ENCODE measurements around the gene PDZD7.

PDZD7 gene

DNA sequence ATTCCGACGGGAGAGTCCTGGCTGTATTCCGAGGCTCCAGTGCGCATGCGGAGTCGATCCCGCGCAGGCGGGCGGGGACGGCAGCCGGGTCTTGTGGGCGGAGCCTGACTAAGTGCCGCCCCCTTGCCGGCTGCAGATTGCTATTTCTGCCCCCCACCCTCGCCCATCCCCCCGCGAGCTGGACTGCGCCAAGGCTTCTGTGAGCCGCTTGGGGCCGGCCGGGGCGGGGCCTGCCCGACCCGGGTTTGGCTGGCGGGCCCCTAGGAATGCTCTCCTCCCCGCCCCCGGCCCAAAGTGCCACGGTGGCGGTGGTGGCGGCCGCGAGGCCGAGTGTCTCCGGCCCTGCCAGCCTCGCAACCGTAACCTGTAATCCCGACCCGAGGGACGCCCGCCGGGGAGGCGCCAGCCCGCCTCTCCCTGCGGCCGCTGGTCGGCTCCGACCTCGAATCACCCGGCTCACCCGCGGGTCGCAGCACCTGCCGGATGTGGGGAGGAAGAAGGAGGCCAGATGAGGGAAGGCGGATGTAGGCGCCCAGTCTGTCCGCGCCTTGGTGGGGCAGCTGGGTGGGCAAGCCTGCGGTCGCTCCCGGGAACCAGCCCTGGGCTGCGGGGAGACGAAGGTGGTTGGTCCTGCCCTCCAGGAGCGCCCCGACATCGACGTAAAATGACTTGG is 30.2 kb upstream of the PDZD7 start:
- DNase-seq: peak; percentile 93

DNA sequence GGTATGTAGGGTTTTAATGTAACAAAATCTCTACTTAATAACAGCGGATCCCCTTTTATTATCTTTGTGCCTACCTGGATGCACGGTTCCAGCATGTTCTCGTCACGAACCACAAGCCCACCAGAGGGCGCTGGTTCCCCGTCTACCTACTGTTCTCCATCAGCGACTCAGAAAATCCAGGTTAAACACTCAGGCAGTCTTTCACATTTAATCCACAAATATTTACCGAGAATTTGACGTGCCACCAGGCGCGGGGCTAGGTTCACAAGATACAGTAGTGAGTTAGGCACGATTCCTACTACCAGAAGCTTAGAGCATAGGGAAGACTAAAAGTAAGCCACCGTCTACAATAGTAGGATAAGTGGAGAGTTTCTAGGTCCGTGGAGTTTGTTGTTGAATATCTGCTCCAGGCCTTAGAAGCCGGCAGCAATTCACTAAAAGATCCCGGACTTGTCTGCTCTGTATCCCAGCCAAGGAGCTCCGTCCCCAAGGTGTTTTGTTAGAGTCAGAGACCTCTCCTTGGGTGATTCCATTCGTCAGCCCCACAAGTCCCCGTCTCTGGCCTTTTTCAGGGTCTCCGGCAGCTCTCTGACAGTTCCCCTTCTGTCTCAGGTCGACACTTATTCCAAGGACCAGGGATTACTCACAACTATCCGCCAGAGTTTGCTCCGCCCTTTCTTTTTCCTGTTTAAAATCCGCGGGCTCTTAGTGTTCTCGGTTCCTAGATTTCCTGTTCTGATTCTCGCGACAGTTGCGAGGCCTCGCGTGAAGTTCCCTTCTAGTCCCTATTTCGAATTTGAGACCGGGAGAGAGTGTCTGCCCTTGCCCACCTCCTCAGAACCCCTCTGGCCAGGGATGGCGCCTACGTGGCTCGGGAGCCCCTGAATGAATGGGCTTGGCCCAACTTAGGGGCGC is 29.4 kb upstream of the PDZD7 start:
- DNase-seq: peak; percentile 93

DNA sequence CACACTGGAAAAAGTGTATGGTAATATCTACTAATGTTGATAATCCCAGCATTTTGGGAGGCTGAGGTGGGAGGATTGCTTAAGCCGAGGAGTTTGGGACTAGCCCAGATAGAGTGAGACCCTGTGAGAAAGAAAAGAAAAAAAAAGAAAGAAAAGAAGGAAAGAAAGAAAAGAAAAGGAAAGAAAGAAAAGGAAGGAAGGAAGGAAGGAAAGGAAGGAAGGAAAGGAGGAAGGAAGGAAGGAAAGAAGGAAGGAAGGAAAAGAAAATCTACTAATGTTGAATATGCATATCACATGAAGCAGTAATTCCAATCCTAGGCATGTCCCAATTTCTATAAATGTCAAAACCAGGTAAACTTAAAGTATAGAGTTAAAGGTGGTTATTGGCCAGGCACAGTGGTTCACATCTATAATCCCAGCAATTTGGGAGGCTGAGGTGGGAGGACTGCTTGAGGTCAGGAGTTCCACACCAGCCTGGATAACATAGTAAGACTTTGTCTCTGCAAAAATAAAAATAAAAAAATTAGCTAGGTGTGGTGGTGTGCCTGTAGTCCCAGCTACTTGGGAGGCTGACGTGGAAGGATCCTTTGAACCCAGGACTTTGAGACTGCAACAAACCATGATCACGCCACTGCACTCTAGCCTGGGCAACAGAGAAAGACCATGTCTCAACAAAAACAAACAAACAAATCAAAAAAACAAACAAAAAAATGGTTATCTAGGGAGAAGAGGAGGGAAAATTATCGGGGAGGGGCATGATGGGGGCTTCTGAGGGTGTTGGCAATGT is 25.6 kb upstream of the PDZD7 start:
- DNase-seq: no peak

DNA sequence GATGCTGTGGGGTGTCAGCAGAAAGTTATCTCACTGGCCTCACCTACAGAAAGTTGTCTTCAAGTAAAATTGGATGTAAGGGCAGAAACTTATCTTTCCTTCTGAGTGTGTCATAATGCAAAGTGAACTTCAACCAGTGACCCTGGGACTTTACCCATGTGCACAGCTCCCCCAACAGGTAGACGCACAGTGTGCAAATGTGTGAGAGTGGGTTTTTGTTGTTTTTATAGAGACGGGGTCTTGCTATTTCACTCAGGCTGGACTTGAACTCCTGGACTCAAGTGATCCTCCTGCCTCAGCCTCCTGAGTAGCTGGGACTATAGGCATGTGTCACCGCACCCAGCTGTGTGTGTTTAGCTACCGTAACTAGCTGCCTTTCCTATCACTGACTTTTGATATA is 24.5 kb upstream of the PDZD7 start:
- no peak for DNase-seq

DNA sequence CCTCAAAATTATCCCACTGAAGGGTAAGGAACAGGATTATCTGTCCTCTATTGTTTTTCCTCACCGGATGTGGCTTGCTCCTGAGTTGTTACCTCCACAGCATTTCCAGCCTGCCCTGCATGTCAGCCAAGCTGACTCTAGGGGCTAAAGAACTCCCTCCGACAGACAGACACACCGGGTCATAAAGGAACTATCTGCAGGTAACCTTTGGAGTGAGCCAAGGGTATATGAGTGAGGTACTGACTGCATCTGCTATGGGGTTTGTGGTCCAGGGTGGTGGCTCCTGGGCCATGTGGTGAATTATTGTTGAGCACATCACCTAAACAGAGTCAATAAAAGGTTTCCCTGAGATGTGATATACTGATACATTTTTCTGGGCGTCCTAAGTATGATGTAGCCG is 23.9 kb upstream of the PDZD7 start:
- DNase-seq: no peak

DNA sequence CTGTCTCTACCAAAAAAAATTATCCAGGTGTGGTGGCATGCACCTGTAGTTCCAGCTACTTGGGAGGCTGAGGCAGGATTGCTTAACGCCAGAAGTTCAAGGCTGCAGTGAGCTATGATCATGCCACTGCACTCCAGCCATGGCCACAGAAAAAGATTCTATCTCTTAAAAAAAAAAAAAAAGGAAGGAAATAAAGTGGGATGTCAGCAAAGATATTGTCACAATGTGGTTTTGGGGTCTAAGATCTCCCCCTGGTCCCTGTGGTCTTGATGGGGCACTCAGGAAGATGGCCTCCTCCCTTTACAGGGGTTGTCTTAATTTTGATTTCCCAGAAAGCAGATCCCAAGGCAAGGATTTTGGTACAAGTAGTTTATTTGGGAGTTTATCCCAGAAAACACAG is 23.4 kb upstream of the PDZD7 start:
- no peak for DNase-seq

DNA sequence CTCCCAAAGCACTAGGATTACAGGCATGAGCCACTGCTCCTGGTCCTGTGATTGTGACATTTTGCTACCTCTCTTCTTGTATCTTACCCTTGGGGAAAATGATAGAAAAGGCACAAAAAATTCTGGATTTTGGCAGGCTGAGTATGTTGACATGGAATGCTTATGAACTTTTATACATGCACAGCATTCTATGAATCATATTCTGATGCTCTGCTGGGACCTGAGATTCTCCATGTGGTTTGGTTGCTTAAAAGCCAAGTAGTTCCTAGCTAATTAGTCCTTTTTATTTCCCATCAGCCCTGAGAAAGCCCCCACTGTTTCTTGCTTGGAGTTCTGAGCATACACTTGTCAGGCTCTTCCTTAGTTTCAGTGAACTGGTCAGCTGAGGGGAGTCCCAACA is 22.6 kb upstream of the PDZD7 start:
- no peak for DNase-seq

DNA sequence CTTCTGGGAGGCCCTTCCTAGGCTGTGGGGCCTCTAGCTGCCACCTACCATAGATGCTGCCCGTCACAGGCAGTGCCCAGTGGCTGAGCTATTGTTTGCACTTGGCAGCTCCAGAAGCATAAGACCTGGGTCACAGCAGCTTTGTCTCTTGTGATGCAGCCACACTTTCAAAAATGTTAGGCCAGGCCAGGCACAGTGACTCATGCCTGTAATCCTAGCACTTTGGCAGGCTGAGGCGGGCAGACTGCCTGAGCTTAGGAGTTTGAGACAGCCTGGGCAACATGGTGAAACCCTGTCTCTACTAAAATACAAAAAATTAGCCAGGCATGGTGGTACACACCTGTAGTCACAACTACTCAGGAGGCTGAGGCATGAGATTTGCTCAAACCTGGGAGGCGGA is 21.4 kb upstream of the PDZD7 start:
- peak; percentile 20 for DNase-seq

DNA sequence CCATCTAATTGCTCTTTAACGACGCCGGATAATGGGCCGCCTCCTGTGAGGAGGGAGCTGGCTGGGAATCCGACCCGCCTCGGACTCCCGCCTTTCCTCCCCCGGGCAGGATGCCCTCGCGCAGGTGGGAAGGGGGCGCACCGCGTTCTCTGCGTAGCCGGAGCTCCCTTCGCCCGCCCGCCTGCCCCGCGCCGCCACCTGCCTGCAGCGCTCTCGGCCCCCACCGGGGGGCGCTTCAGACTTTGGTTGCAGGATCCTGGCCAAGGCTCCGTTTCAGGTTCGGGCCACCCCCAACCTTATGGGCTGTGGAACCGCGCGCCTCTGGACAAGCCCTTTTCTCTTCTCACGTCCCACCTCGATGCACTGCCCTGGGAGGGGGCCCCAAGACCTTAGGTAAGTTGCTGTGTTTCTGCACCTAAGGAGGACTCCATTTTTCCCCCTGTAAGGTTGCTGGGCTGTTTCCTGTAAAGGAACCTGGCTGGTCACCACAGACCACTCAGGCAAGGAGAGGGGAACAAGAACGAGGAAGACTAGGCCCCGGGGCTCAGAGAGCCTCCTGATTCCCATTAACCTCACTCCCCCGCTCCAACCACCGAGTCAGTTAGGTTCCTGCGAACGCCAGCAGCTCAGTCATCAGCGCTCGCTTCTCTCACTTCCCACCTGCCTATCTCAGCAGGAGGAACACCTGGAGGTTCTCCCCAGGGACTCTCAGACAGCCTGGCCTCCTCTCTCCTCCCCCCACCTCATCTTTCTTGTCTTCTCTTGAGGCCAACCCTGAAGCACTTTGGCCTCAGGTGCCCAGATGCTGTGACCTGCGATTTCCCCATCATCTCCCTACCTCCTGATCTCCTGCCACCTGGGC is 19.5 kb upstream of the PDZD7 start:
- DNase-seq: no peak

DNA sequence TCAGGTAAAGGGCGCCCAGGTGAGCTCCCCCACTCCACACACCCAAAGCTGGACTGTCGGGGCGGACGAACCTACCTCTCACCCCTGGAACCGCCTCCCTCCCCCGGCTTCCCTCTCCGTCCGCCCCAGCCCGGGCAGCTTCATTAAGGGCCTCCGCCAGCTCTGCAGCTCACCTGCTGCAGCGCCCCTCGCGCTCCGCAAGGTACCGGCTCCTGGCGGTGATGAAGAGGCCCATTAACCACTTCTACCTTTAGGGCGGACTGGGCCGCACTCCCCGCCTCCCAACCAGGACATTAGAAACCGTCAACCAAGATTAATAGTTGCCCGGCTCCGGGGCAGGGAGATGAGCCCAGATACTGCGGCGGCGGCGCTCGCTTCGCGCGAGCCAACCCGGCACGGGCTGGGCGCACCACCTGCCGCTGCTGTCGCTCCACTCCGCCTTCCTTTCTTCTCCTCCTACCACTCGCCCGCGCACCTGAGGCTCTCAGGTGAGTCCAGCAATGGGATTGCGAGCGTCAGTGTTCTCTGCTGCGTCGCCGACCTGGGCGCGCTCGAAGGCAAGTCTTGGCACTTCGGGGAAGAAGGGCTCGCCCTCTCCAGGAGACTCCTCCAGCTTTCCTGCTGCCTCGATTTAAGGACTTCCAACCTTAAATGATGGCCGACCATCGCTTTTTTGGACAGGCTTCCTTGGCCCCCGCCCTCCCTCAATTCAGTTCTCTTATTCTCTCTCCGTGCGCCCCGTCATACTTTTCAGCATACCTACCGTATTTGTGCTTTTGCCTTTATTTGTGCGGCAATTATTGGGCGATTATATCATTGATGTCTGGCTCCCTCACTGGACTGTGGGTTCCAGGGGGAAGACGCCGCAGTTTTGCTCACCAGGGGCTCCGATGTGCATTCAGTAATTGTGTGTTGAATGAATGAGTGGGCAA is 17.3 kb upstream of the PDZD7 start:
- no peak for DNase-seq

DNA sequence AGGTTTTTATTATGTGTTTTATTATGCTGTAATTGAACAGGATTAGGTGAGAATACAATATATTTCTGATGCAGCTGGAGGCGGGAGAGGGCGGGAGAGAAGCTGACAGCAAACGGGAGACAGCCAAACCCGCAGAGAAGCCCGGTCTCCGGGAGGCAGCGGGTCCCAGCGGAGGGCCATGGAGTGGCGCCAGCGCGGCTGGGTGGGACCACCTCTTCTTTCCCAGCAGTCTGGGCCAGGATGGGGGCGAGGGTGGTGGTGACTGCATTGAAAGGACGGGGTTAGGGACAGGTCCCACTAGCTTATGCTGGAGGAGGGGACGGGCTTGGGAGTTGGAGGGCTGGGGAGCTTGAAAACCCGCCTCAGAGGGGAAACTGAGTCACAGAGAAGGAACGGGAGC is 16.3 kb upstream of the PDZD7 start:
- no peak for DNase-seq

DNA sequence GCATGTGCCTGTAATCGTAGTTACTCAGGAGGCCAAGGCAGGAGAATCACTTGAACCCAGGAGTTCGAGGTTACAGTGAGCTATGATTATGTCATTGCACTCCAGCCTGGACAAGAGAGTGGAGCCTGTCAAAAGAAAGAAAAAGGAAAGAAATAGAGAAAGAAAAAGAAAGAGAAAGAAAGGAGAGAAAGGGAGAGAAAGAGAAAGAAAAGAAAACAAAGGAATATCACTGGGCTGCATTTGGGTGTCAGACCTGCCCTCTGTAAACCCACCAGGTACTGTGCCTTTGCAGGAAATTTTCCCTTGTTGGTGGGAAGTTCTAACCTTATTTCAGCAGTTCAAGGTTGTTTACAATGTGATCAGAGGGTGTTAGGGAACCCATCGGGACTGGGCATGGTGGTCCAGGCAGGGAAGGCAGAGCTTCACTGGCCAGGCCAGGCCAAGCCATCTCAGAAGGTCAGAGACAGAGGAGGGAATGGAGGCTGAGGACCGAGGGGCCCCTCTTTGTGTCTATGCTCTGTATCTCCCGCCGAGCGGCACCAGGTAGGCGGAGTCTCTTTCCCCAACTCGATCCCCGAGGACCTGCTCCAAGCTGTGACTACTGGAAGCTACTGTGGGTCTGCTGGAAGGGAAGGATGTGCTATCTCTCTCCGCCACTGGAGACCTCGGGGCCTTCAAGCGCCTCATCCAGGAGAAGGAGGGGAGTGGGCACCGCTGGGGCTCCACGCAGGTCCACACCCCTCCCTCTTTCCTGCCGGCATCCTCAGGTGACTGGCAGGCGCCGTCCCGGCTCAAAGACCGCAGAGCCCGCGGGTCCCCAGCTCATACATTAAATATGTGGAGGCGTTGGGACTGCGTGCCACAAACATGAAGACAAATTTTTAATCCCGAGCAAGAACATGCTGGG is 15.7 kb upstream of the PDZD7 start:
- no peak for DNase-seq

DNA sequence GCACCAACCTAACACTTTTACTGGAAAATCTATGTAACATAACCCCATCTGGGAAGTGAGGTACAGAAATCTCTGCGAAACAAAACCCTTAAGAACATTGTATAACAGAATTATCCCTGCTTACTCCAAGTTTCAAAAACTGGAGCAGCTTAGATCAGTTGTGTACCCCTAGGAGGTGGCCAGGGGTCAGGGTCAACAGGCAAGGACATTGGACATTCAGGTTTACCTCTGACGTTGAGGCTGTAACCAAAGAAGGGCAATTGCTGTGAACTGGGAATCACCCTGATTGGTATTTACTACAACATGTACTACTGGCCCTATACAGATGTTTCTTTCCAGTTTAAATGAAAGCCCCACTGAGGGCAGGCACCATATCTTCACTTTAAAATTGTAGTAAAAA is 13.2 kb upstream of the PDZD7 start:
- no peak for DNase-seq

DNA sequence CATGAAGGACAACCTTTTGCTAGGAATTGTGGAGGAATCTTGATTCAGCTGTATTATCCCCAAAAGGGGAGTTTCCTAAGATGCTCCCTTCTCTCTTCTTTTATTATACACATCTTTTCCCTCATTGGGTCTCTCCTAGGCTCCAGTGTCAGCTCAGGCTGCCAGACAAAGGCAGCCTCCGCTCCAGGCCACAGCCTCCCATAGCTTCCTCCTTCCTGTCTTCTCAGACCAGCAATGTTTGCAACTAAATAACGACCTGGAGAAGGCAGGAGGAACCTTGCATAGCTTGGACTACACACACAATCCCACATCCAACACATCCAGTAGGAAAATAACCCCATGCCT is 12.4 kb upstream of the PDZD7 start:
- DNase-seq: no peak

DNA sequence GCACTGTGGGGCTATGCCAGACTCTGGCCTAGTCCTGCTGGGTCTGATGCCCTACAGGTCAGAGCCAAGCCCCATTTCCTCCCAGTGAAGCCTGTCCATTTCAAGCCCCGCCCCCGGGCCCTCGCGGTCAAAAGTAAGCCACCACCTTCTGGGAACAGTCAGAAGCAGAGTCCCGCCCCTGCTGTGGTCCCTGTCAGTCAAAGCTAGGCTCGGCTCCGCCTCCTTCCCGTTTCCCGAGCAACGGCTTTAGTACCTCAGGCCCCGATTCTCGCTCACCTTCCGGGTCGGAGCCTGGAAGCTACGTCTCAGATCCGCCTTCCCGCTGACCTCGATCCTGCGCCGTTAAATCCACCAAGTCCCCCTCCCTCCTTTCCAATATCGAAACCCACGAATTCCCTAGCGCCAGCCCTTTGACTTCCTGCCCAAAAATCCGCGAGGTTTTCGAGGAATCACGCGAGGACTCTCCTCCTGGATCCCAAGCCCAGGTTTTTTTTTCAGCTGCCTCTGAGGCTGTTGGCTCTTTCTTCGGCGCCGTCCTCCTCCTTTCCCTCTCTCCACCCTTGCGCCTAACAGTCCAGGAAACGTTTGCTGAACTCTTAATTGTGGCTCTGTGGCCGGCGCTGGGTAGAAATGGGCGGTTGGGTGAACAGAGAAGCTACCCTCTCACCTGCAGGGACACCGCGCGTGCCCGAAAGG is 11.9 kb upstream of the PDZD7 start:
- peak; percentile 82 for DNase-seq

DNA sequence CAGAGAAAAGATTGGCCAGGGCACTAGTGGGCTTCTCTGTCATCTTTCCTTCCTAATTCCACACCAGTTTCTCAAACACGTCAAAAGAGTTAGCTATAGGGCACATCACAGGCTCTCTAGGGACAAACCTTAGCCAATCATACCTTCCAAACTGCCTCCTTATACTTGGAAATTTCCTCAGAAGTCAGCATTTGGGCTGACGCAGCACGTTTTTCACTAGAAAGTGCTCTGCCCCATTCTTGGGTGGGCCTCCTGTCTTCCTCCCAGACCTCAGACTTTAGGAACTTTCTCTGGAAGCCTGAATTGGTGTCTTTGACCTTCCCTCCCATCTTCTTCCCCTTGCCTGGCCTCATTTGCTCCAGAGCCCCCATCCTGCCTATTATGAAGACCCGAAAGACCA is 11.2 kb upstream of the PDZD7 start:
- no peak for DNase-seq

DNA sequence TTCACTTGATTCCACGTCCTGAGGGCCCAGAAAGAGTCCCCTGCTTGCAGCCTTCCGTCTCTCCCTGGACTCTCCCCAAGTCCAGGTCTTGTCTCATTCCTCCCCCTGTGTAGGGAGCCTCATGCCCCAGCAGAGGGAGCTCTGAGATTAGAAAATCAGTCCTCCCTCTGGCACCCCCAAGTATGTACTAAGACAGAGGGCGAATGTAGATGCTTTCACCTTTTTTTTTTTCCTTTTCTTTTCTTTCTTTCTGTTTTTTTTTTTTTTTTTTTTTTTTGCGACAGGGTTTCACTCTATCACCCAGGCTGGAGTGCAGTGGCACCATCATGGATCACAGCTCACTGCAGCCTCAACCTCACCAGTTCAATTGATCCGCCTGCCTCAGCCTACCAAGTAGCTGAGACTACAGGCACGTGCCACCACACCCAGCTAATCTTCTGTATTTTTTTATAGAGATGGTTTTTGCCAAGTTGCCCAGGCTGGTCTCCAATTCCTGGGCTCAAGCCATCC is 10.4 kb upstream of the PDZD7 start:
- no peak for DNase-seq

DNA sequence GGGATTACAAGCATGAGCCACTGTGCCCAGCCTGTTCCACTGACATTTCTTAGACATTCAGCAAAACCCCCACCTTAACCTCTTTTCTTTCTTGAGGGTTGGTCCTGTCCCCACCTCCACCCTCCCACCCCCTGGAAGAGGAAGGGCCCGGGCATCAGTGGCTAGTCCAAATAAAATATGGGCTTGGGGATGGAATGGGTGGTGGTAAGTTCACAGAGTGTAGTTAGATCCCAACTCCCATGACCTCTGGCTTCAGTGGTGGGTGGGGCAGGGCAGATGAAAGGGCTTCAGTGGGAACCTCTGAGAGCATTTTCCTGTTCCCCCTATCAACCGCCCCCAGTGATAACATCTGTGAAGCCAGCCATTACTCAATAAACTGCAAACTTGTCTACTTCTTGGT is 9.9 kb upstream of the PDZD7 start:
- no peak for DNase-seq

DNA sequence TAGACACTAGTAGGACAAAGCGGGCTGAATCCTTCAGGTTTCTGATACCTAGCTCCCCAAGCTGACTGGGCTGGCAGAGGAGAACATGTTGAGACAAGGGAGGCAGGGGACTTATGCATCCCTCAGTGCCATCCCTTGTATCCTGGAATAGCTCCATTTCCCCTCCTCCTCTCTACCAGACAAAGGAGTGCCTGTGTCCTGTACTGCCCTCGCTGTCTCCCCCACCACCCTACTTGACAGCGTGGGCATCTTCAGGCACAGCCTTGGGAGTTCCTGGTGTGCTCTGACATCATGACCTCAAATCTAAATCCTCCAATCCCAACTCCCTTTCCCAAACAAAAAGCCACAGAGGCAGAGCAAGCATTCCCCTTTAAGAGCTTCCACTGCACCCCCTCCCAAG is 9.1 kb upstream of the PDZD7 start:
- DNase-seq: no peak

DNA sequence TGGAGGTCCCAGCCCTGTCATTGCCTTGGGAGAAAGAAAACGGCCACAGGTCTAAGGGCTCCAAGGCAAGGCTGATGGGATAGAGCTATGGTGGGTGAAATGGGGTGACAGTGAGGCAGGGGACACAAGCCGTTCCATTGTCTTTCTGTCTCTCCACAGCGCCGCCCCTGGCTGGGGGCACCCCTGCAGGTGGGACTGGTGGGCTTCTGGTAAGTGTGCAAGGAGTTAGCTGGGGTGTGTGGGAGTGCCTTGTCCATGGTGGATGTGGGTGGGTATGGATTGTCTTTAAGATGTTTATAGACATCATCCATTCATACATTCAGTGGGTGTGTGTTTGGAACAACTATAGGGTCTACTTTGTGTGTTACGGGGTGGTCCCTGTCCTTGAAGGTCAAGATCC is 7.6 kb upstream of the PDZD7 start:
- DNase-seq: no peak
